Measurements from ENCODE around the gene ADCY5.
"Not testable (repeated sequence)": the region's sequence is repeated elsewhere in the genome, so short reads cannot be mapped to it uniquely, and the experiment has no call there.

DNA sequence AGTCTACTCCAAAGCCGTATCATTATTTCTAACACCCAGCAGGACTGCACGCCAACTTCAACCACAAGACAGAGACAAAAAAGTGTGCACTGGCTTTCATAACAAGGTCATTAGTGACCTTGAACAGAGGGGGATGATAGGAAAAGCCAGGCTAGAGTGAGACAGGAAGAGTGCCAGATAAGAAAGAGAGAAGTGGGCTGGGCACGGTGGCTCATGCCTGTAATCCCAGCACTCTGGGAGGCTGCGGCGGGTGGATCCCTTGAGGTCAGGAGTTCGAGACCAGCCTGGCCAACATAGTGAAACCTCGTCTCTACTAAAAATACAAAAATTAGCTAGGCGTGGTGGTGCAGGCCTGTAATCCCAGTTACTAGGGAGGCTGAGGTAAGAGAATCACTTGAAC lies 38.2 kb upstream of the ADCY5 start:
- TF ChIP-seq YY1 (IDR thresholded peaks at IDR 0.05; ENCODE audit: insufficient read depth, insufficient read length); ZNF274 (IDR thresholded peaks at IDR 0.05; ENCODE audit: low read depth, low read length); SUZ12 (IDR thresholded peaks at IDR 0.05; ENCODE audit: extremely low read depth, insufficient read depth, insufficient read length): not testable (repeated sequence)

Measured in NT2/D1 (cell line).